ENCODE results near the gene ZNF530.

DNA sequence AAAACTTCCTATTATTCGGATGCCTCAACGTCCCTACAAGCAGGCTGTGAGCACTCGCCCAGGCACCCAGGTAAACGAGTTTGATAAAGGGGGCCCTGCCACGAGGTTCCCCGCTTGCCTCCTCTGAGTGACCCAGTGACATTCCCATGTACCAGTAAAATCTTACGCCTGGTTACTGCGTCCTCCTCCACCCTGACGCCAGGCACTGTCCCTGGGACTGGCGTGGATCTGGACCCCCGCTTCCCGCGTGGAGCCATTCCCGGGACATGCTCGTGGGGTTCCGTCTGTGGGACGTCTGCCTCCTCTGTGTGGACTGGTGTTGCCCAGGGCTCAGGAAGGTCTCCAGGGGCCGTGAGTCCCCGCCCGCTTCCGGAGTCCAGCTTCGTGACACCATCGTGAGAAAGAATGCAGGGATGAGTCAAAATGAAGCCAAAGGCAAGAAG, 39.6 kb upstream of the ZNF530 start:
- TF ChIP-seq POLR2A (IDR thresholded peaks at IDR 0.05; ENCODE audit: low read length) (no peak), GATA1 (IDR thresholded peaks at IDR 0.05; ENCODE audit: low read depth, low read length) (no peak)

Data from erythroblast (primary cell).